Ascending aorta (tissue), 2 donors: Measurements from ENCODE around the gene FXYD3. TPM values are rescaled to one million over a fixed set of nuclear protein-coding genes. Genes with fewer than 3 reads are reported as not detected.

Experiments
- DNase-seq, 2 donors: peaks; one replicate each; pipeline ENCODE4 v3.0.0-alpha.2; 2019; ENCODE audit warnings: low spot score in 2 of 2
- H3K27ac ChIP-seq, 2 donors: fragments of 200-600 bp; sonication (generic); one replicate each; pipeline ENCODE4 v1.5.1; 2016 to 2017; ENCODE audit warnings: mild to moderate bottlenecking in 1 of 2
- H3K27me3 ChIP-seq: fragments of 200-600 bp; sonication (generic); one replicate; pipeline ENCODE4 v1.5.1; 2017
- H3K36me3 ChIP-seq, 2 donors: fragments of 200-600 bp; sonication (generic); one replicate each; pipeline ENCODE4 v1.5.1; 2016
- H3K4me1 ChIP-seq, 2 donors: fragments of 200-600 bp; sonication (generic); one replicate each; pipeline ENCODE4 v1.5.1; 2016 to 2017; ENCODE audit warnings: mild to moderate bottlenecking in 1 of 2
- H3K4me3 ChIP-seq, 2 donors: fragments of 200-600 bp; sonication (generic); one replicate each; pipeline ENCODE4 v1.5.1; 2016 to 2017; ENCODE audit warnings: mild to moderate bottlenecking in 1 of 2
- H3K9me3 ChIP-seq, 2 donors: fragments of 200-600 bp; sonication (generic); one replicate each; pipeline ENCODE4 v1.5.1; 2016
- CTCF ChIP-seq, 3 experiments: fragments of 200-600 bp in 2 of 3; fragments of 450-650 bp in 1 of 3; sonication (generic) in 2 of 3; IDR thresholded peaks; one replicate each; pipeline ENCODE4 v1.5.1; 2016 to 2019; ENCODE audit warnings: antibody characterized with exemption in 3 of 3, mild to moderate bottlenecking in 1 of 3, moderate library complexity in 1 of 3
- intact Hi-C: fragments of 100-400 bp; cut with DNase I; formaldehyde crosslinking; loops from one replicate; pipeline ENCODE4 v1.15.1; 2023
- total RNA-seq: library from RNA; depleted of rRNA; stranded (reverse); fragments of >200 nt; gene quantifications from one replicate; pipeline ENCODE4 v1.1.0, GENCODE V29; 2016

The FXYD3 gene
- total RNA-seq, 1 donor from 2014 or later, result not detected

- intact Hi-C loops, result loop anchor here (1.0 kb wide), 1 partner anchor 13 kb away; no protein-coding TSS in a partner anchor
- Histone ChIP-seq H3K27me3 (no peaks in the 10 kb centered on the region), H3K4me1 (peaks cover 11 to 15% of the 10 kb centered on the region in 2 donors), H3K27ac (peak overlapping the region; percentile 62 to 69), H3K4me3 (peak overlapping the region; percentile 52 to 88), H3K36me3 (peaks cover 9 to 11% of the 10 kb centered on the region in 2 donors), H3K9me3 (no peaks in the 10 kb centered on the region)
- DNase-seq, result no peak
- TF ChIP-seq CTCF (IDR thresholded peaks at IDR 0.05), result peak; percentile 45 to 59 (median 59)
Observed at GRCh38 chr19:35153701-35154524, 38.3 kb downstream of the FXYD3 start.

GRCh38 chr19:35154525-35155406, 39.1 kb downstream of the FXYD3 start, which contains the start of gene FXYD5:
Gene FXYD5 (plus strand): TSS chr19:35154735. CDS start chr19:35155551, 816 bp downstream.
- Histone ChIP-seq H3K27me3 (no peaks in the 10 kb centered on the region), H3K27ac (peak within 1 kb of the TSS; percentile 62 to 69), H3K9me3 (no peaks in the 10 kb centered on the region), H3K4me3 (peak within 1 kb of the TSS; percentile 52 to 88), H3K36me3 (peaks cover 10 to 20% of the 10 kb centered on the region in 2 donors), H3K4me1 (peaks cover 11 to 15% of the 10 kb centered on the region in 2 donors)
- intact Hi-C loops, result loop anchor here (1.0 to 5.0 kb wide), 2 partner anchors 13 to 113 kb away; partner anchors contain the start of gene USF2
- DNase-seq, result peak; percentile 48 to 85
- no peak for TF ChIP-seq CTCF (IDR thresholded peaks at IDR 0.05)

- Histone ChIP-seq H3K9me3 (no peaks in the 10 kb centered on the region), H3K27ac (peak overlapping the region; percentile 62 to 69), H3K4me3 (peak overlapping the region; percentile 52 to 88), H3K27me3 (no peaks in the 10 kb centered on the region), H3K36me3 (peaks cover 15 to 24% of the 10 kb centered on the region in 2 donors), H3K4me1 (peaks cover 11 to 15% of the 10 kb centered on the region in 2 donors)
- no peak for TF ChIP-seq CTCF (IDR thresholded peaks at IDR 0.05)
- intact Hi-C loops, result loop anchor here (5.0 kb wide), 1 partner anchor 112 kb away; the partner anchor contains the start of gene USF2
- DNase-seq, result no peak
Observed at GRCh38 chr19:35155441-35155840, 39.8 kb downstream of the FXYD3 start.

GRCh38 chr19:35155981-35156672, 40.5 kb downstream of the FXYD3 start:
- peak overlapping the region; percentile 52 to 88 for H3K4me3 ChIP-seq
- intact Hi-C loops, result loop anchor here (5.0 kb wide), 1 partner anchor 111 kb away; the partner anchor contains the start of gene USF2
- no peaks in the 10 kb centered on the region for H3K9me3 ChIP-seq
- no peak for TF ChIP-seq CTCF (IDR thresholded peaks at IDR 0.05)
- H3K4me1 ChIP-seq, result peaks cover 11 to 15% of the 10 kb centered on the region in 2 donors
- no peaks in the 10 kb centered on the region for H3K27me3 ChIP-seq
- DNase-seq, result no peak
- H3K36me3 ChIP-seq, result peaks cover 17 to 31% of the 10 kb centered on the region in 2 donors
- peak overlapping the region; percentile 62 to 69 for H3K27ac ChIP-seq

- Histone ChIP-seq H3K4me1 (peaks cover 11 to 15% of the 10 kb centered on the region in 2 donors), H3K9me3 (no peaks in the 10 kb centered on the region), H3K36me3 (peaks cover 21 to 36% of the 10 kb centered on the region in 2 donors), H3K27me3 (no peaks in the 10 kb centered on the region), H3K4me3 (no peak overlapping the region), H3K27ac (no peak overlapping the region)
- intact Hi-C loops, result loop anchor here (5.0 kb wide), 1 partner anchor 111 kb away; the partner anchor contains the start of gene USF2
- no peak for DNase-seq
- TF ChIP-seq CTCF (IDR thresholded peaks at IDR 0.05), result no peak
Observed at GRCh38 chr19:35156673-35157014, 41.0 kb downstream of the FXYD3 start.
